HCT116 (cell line): Measurements from ENCODE around the gene TMEM123. TPM values are rescaled to one million over a fixed set of nuclear protein-coding genes. Genes with fewer than 3 reads are reported as not detected.

Experiments used
- ATAC-seq: fragments of 200-7000 bp; cut with Tn5 transposase; 2 replicates; pipeline ENCODE4 v1.9.1; 2020; ENCODE audit warnings: mild to moderate bottlenecking, moderate library complexity
- BruUV-seq: library from RNA; stranded (reverse); fragments of 400-500 nt; replicated peaks from 2 replicates; lab custom pipeline; 2021; lab: Mats Ljungman, UMichigan
- CTCF ChIA-PET: fragments of 300-600 bp; sonication (Branson Sonifier 250); formaldehyde crosslinking; loops from one replicate; lab custom pipeline; 2021; ENCODE audit warnings: antibody characterized with exemption; lab: Charles Lee
- POLR2A ChIA-PET: fragments of 300-600, 350-600 bp; sonication (Branson Sonifier 250); formaldehyde crosslinking; loops from one replicate; lab custom pipeline; 2021; ENCODE audit warnings: antibody characterized with exemption; lab: Charles Lee
- RAD21 ChIA-PET, 2 experiments: fragments of 300-600 bp; sonication (Branson Sonifier 250); formaldehyde crosslinking; loops; one replicate each; lab custom pipeline; 2023; ENCODE audit warnings: low total read pairs in 2 of 2; ENCODE audit not compliant: uncharacterized antibody in 2 of 2, unreplicated experiment in 2 of 2, low non-redundant PET in 1 of 2; lab: Charles Lee
- DNase-seq: peaks from one replicate; pipeline ENCODE4 v3.0.0-alpha.2; 2010; ENCODE audit warnings: low read depth, low spot score
- H2AFZ ChIP-seq: fragments of 200-600 bp; shearing (Covaris generic), sonication (generic); 2 replicates; pipeline ENCODE4 v1.6.1; 2017; ENCODE audit warnings: low read depth, mixed run types, mixed read lengths, antibody characterized with exemption, low read length; ENCODE audit not compliant: poor library complexity, severe bottlenecking
- H3K27ac ChIP-seq: 2 replicates; pipeline ENCODE4 v1.5.1; 2012; ENCODE audit warnings: low read depth, low read length
- H3K27me3 ChIP-seq: fragments of 200-600 bp; sonication (generic); 2 replicates; pipeline ENCODE4 v1.6.1; 2016; ENCODE audit warnings: mixed run types, low read length, mixed read lengths; ENCODE audit not compliant: insufficient read depth
- H3K36me3 ChIP-seq, 2 experiments: fragments of 200-500 bp in 1 of 2; fragments of 200-600 bp in 1 of 2; sonication (Bioruptor generic) in 1 of 2; sonication (generic) in 1 of 2; 2 replicates each; pipeline versions ENCODE4 v1.5.1 to v1.6.1; 2014 to 2016; ENCODE audit warnings: low read length in 2 of 2, inconsistent platforms in 1 of 2, mixed read lengths in 1 of 2, mixed run types in 1 of 2; ENCODE audit not compliant: insufficient read depth in 2 of 2, control insufficient read depth in 1 of 2
- H3K4me1 ChIP-seq, 2 experiments: fragments of 200-600 bp in 1 of 2; sonication (generic) in 1 of 2; 2 replicates each; pipeline versions ENCODE4 v1.5.1 to v1.6.1; 2012 to 2017; ENCODE audit warnings: low read length in 2 of 2, inconsistent platforms in 1 of 2, mild to moderate bottlenecking in 1 of 2, mixed read lengths in 1 of 2, mixed run types in 1 of 2, moderate library complexity in 1 of 2; ENCODE audit not compliant: insufficient read depth in 2 of 2, control insufficient read depth in 1 of 2
- H3K4me2 ChIP-seq: fragments of 200-600 bp; sonication (generic); 2 replicates; pipeline ENCODE4 v1.6.1; 2017; ENCODE audit warnings: mixed run types, low read length, mixed read lengths
- H3K4me3 ChIP-seq, 2 experiments: fragments of 200-600 bp in 1 of 2; sonication (generic) in 1 of 2; replicated peaks in 1 of 2; 2 replicates each; pipeline ENCODE4 v1.5.1; 2011 to 2016; ENCODE audit warnings: low read length in 2 of 2, control low read depth in 1 of 2, low read depth in 1 of 2, mild to moderate bottlenecking in 1 of 2, mixed read lengths in 1 of 2, mixed run types in 1 of 2
- H3K79me2 ChIP-seq: fragments of 200-600 bp; sonication (generic); 2 replicates; pipeline ENCODE4 v1.6.1; 2017; ENCODE audit warnings: mild to moderate bottlenecking, mixed run types, low read length, moderate library complexity, mixed read lengths; ENCODE audit not compliant: insufficient read depth
- H3K9ac ChIP-seq: fragments of 200-600 bp; sonication (generic); 2 replicates; pipeline ENCODE4 v1.6.1; 2016; ENCODE audit warnings: low read length, mixed read lengths
- H3K9me2 ChIP-seq: fragments of 200-600 bp; sonication (generic), shearing (Covaris generic); 2 replicates; pipeline ENCODE4 v1.6.1; 2017; ENCODE audit warnings: mixed run types, mild to moderate bottlenecking, moderate library complexity; ENCODE audit not compliant: insufficient read depth
- H3K9me3 ChIP-seq, 2 experiments: fragments of 200-500 bp in 1 of 2; fragments of 200-600 bp in 1 of 2; sonication (Bioruptor generic) in 1 of 2; sonication (generic) in 1 of 2; 2 replicates each; pipeline ENCODE4 v1.6.1; 2014 to 2017; ENCODE audit warnings: low read length in 2 of 2, mixed read lengths in 2 of 2, inconsistent platforms in 1 of 2, low read depth in 1 of 2, mild to moderate bottlenecking in 1 of 2, mixed run types in 1 of 2, moderate library complexity in 1 of 2; ENCODE audit not compliant: control insufficient read depth in 1 of 2, insufficient read depth in 1 of 2
- H4K20me1 ChIP-seq: fragments of 200-600 bp; sonication (generic), shearing (Covaris generic); 2 replicates; pipeline ENCODE4 v1.6.1; 2017; ENCODE audit warnings: mixed run types, mild to moderate bottlenecking, moderate library complexity; ENCODE audit not compliant: insufficient read depth
- ATF3 ChIP-seq: IDR thresholded peaks from 2 replicates; pipeline ENCODE4 v1.6.1; 2012
- CEBPB ChIP-seq: IDR thresholded peaks from 2 replicates; pipeline ENCODE4 v1.6.1; 2012; ENCODE audit warnings: low read depth
- ELF1 ChIP-seq: IDR thresholded peaks from 2 replicates; pipeline ENCODE4 v1.6.1; 2012; ENCODE audit warnings: low read depth, borderline replicate concordance
- EZH2 ChIP-seq: fragments of 200-600 bp; sonication (generic); IDR thresholded peaks from 2 replicates; pipeline ENCODE4 v1.6.1; 2017; ENCODE audit warnings: antibody characterized with exemption, mixed run types
- EZH2phosphoT487 ChIP-seq: fragments of 200-600 bp; IDR thresholded peaks from 2 replicates; pipeline ENCODE4 v1.6.1; 2018; ENCODE audit warnings: antibody characterized with exemption, borderline replicate concordance
- FOSL1 ChIP-seq: IDR thresholded peaks from 2 replicates; pipeline ENCODE4 v1.6.1; 2012; ENCODE audit warnings: low read depth
- JUND ChIP-seq: IDR thresholded peaks from 2 replicates; pipeline ENCODE4 v1.6.1; 2012
- MAX ChIP-seq: IDR thresholded peaks from 2 replicates; pipeline ENCODE4 v1.6.1; 2012
- POLR2A ChIP-seq: IDR thresholded peaks from 2 replicates; pipeline ENCODE4 v1.7.0; 2011; ENCODE audit warnings: borderline replicate concordance; ENCODE audit not compliant: insufficient read depth, insufficient read length; ENCODE audit errors: extremely low read depth
- RAD21 ChIP-seq: IDR thresholded peaks from 2 replicates; pipeline ENCODE4 v1.6.1; 2012; ENCODE audit warnings: low read depth, mild to moderate bottlenecking
- REST ChIP-seq: IDR thresholded peaks from 2 replicates; pipeline ENCODE4 v1.6.1; 2012; ENCODE audit warnings: low read depth
- SIN3A ChIP-seq: IDR thresholded peaks from 2 replicates; pipeline ENCODE4 v1.6.1; 2012; ENCODE audit warnings: low read depth
- SP1 ChIP-seq: IDR thresholded peaks from 2 replicates; pipeline ENCODE4 v1.6.1; 2012; ENCODE audit warnings: low read depth
- TCF7L2 ChIP-seq: IDR thresholded peaks from 2 replicates; pipeline ENCODE4 v1.7.0; 2011; ENCODE audit warnings: borderline replicate concordance, inconsistent platforms; ENCODE audit not compliant: insufficient read depth, insufficient read length; ENCODE audit errors: extremely low read depth
- ZBTB33 ChIP-seq: IDR thresholded peaks from 2 replicates; pipeline ENCODE4 v1.6.1; 2011; ENCODE audit warnings: mild to moderate bottlenecking, low read length, moderate library complexity; ENCODE audit not compliant: insufficient replicate concordance; ENCODE audit errors: extremely low read depth
- ZFX ChIP-seq: fragments of 450-650 bp; IDR thresholded peaks from 2 replicates; pipeline ENCODE4 v1.6.1; 2017
- intact Hi-C: fragments of 100-400 bp; cut with micrococcal nuclease; formaldehyde crosslinking; loops from 2 replicates; pipeline ENCODE4 v1.10.0; 2022
- total RNA-seq: library from RNA; stranded (reverse); gene quantifications from one replicate; pipeline ENCODE4 v1.2.1, GENCODE V29; 2021; ENCODE audit not compliant: unreplicated experiment

The TMEM123 gene
- total RNA-seq, 1 experiment from 2014 or later: 217 TPM

- ATAC-seq (no peak), DNase-seq (no peak)
- H4K20me1 ChIP-seq: no peaks in the 10 kb centered on the region
- H3K36me3 ChIP-seq: no peaks in the 10 kb centered on the region
- ChIA-PET CTCF (interaction anchor here (1.2 kb wide), 1 partner anchor 180 kb away, joined by 3 read pairs; no protein-coding TSS in a partner anchor), RAD21 (no interaction called here), POLR2A (no interaction called here)
- H3K9me3 ChIP-seq: no peaks in the 10 kb centered on the region
- H3K27me3 ChIP-seq: no peaks in the 10 kb centered on the region
- no peak overlapping the region for H3K4me2 ChIP-seq
- no peaks in the 10 kb centered on the region; a peak in 1 of 4 replicates for H3K4me1 ChIP-seq
- intact Hi-C loops: no loop called here
- H3K9me2 ChIP-seq: no peaks in the 10 kb centered on the region
- no peak overlapping the region for H3K4me3 ChIP-seq
- BruUV-seq: no TSS peak
- H2AFZ ChIP-seq: no peak overlapping the region
- H3K79me2 ChIP-seq: no peaks in the 10 kb centered on the region
- no peak overlapping the region for H3K9ac ChIP-seq
- TF ChIP-seq ELF1 (no peak), EZH2phosphoT487 (no peak), ZBTB33 (no peak), CEBPB (no peak), TCF7L2 (no peak), RAD21 (no peak), REST (no peak), FOSL1 (no peak), POLR2A (no peak), EZH2 (no peak), JUND (no peak), SIN3A (no peak), MAX (no peak), SP1 (no peak), ATF3 (no peak), ZFX (no peak)
- no peak overlapping the region for H3K27ac ChIP-seq
Observed at GRCh38 chr11:102486584-102486983, 34.0 kb upstream of the TMEM123 start.
